HepG2 (cell line): ENCODE measurements around the gene ZNF618. TPM values are rescaled to one million over a fixed set of nuclear protein-coding genes. Genes with fewer than 3 reads are reported as not detected.

Experiments
- ATF7 ChIP-seq, 2 experiments: fragments of 450-650 bp in 1 of 2; sonication (generic) in 1 of 2; formaldehyde crosslinking in 1 of 2; IDR thresholded peaks; 2 replicates each; pipeline versions ENCODE4 v1.4.0 to v1.6.1; 2016 to 2020; ENCODE audit warnings: antibody characterized with exemption in 1 of 2, mild to moderate bottlenecking in 1 of 2, missing genetic modification reagents in 1 of 2
- FOXK2 ChIP-seq: fragments of 450-650 bp; IDR thresholded peaks from 2 replicates; pipeline ENCODE4 v1.6.1; 2016
- HOXA5 ChIP-seq: sonication (generic); formaldehyde crosslinking; IDR thresholded peaks from 2 replicates; pipeline ENCODE4 v1.4.0; 2020; ENCODE audit warnings: missing genetic modification reagents
- KDM1A ChIP-seq: IDR thresholded peaks from 2 replicates; pipeline ENCODE4 v1.6.1; 2016; ENCODE audit warnings: missing compliant biosample characterization
- KLF9 ChIP-seq: IDR thresholded peaks from 2 replicates; pipeline ENCODE4 v1.6.1; 2016; ENCODE audit warnings: low read depth
- NAIF1 ChIP-seq: sonication (generic); formaldehyde crosslinking; IDR thresholded peaks from 2 replicates; pipeline ENCODE4 v1.5.0; 2020; ENCODE audit warnings: mild to moderate bottlenecking, missing genetic modification reagents, borderline replicate concordance
- NRL ChIP-seq: sonication (generic); formaldehyde crosslinking; IDR thresholded peaks from 2 replicates; pipeline ENCODE4 v1.5.0; 2020; ENCODE audit warnings: missing genetic modification reagents, mild to moderate bottlenecking, moderate library complexity, borderline replicate concordance
- ONECUT2 ChIP-seq: sonication (generic); formaldehyde crosslinking; IDR thresholded peaks from 2 replicates; pipeline ENCODE4 v1.4.0; 2020; ENCODE audit warnings: missing genetic modification reagents
- PAF1 ChIP-seq: IDR thresholded peaks from 2 replicates; pipeline ENCODE4 v1.6.1; 2016; ENCODE audit warnings: missing genetic modification reagents, missing compliant biosample characterization
- POLR2A ChIP-seq, 2 experiments: IDR thresholded peaks; 2 replicates each; pipeline ENCODE4 v1.6.1; 2011; ENCODE audit warnings: low read depth in 2 of 2, low read length in 2 of 2, mild to moderate bottlenecking in 1 of 2, moderate library complexity in 1 of 2; ENCODE audit not compliant: insufficient read depth in 1 of 2
- RAD21 ChIP-seq: fragments of 450-650 bp; formaldehyde crosslinking; IDR thresholded peaks from 2 replicates; pipeline ENCODE4 v1.5.0; 2020; ENCODE audit warnings: mild to moderate bottlenecking
- RAD51 ChIP-seq: fragments of 450-650 bp; IDR thresholded peaks from 2 replicates; pipeline ENCODE4 v1.6.1; 2016; ENCODE audit warnings: borderline replicate concordance
- RNF2 ChIP-seq: fragments of 450-650 bp; conservative IDR thresholded peaks from 2 replicates; pipeline ENCODE4 v1.6.1; 2016; ENCODE audit warnings: low read depth
- SETDB1 ChIP-seq: sonication (generic); formaldehyde crosslinking; IDR thresholded peaks from 2 replicates; pipeline ENCODE4 v1.5.1; 2020; ENCODE audit warnings: missing genetic modification reagents, mild to moderate bottlenecking, borderline replicate concordance
- SIN3B ChIP-seq: fragments of 150-350 bp; IDR thresholded peaks from 2 replicates; pipeline ENCODE4 v1.6.1; 2014; ENCODE audit warnings: low read length
- SNRNP70 ChIP-seq: fragments of 200-400 bp; formaldehyde crosslinking; IDR thresholded peaks from 2 replicates; pipeline ENCODE4 v1.6.1; 2017; ENCODE audit warnings: mild to moderate bottlenecking, low read depth, low read length, moderate library complexity
- SOX13 ChIP-seq, 3 experiments: fragments of 450-650 bp in 1 of 3; sonication (generic) in 1 of 3; formaldehyde crosslinking in 1 of 3; IDR thresholded peaks in 2 of 3; conservative IDR thresholded peaks in 1 of 3; 2 replicates each; pipeline versions ENCODE4 v1.5.0 to v1.6.1; 2016 to 2020; ENCODE audit warnings: antibody characterized with exemption in 1 of 3, mild to moderate bottlenecking in 1 of 3, missing compliant biosample characterization in 1 of 3, missing genetic modification reagents in 1 of 3, moderate library complexity in 1 of 3
- THRA ChIP-seq: sonication (generic); formaldehyde crosslinking; IDR thresholded peaks from 2 replicates; pipeline ENCODE4 v1.4.0; 2020; ENCODE audit warnings: missing genetic modification reagents, borderline replicate concordance
- U2AF1 ChIP-seq: fragments of 200-400 bp; formaldehyde crosslinking; optimal IDR thresholded peaks from 2 replicates; pipeline ENCODE3; 2017; ENCODE audit warnings: mild to moderate bottlenecking, low read depth, low read length
- ZBTB42 ChIP-seq: sonication (generic); formaldehyde crosslinking; IDR thresholded peaks from 2 replicates; pipeline ENCODE4 v1.5.0; 2020; ENCODE audit warnings: mild to moderate bottlenecking, missing genetic modification reagents
- ZIK1 ChIP-seq: sonication (generic); formaldehyde crosslinking; IDR thresholded peaks from 2 replicates; pipeline ENCODE4 v1.5.0; 2020; ENCODE audit warnings: mild to moderate bottlenecking, low read depth, missing genetic modification reagents, borderline replicate concordance
- ZMYM2 ChIP-seq: sonication (generic); formaldehyde crosslinking; IDR thresholded peaks from 2 replicates; pipeline ENCODE4 v1.8.0; 2022; ENCODE audit warnings: mild to moderate bottlenecking, missing genetic modification reagents
- ZNF350 ChIP-seq: sonication (generic); formaldehyde crosslinking; IDR thresholded peaks from 2 replicates; pipeline ENCODE4 v1.4.0; 2020; ENCODE audit warnings: mild to moderate bottlenecking, low read depth, missing genetic modification reagents, borderline replicate concordance
- ZNF557 ChIP-seq: sonication (generic); formaldehyde crosslinking; IDR thresholded peaks from 2 replicates; pipeline ENCODE4 v1.4.0; 2020; ENCODE audit warnings: missing genetic modification reagents
- ZNF768 ChIP-seq: sonication (generic); formaldehyde crosslinking; IDR thresholded peaks from 2 replicates; pipeline ENCODE4 v1.4.0; 2020; ENCODE audit warnings: missing genetic modification reagents
- ZSCAN29 ChIP-seq: sonication (generic); formaldehyde crosslinking; conservative IDR thresholded peaks from 2 replicates; pipeline ENCODE4 v1.4.0; 2020; ENCODE audit warnings: mild to moderate bottlenecking, missing genetic modification reagents
- polyA plus RNA-seq, 8 experiments: library from polyadenylated mRNA; depleted of rRNA in 3 of 8; stranded (reverse) in 7 of 8; unstranded in 1 of 8; fragments of >200 nt; fragmentation: Illumina TruSeq in 4 of 8; extraction: Trizol in 4 of 8; gene quantifications; 2 replicates each; pipeline versions ENCODE4 v1.2.1 to v1.2.3, GENCODE V29; 2011 to 2016; ENCODE audit warnings: low read depth in 4 of 8, missing spikeins in 1 of 8, mixed read lengths in 1 of 8; ENCODE audit not compliant: insufficient read depth in 1 of 8
- total RNA-seq, 5 experiments: library from RNA; depleted of rRNA; stranded (reverse); fragments of >200 nt; fragmentation: Illumina TruSeq; extraction: Trizol; gene quantifications; 2 replicates each; pipeline ENCODE4 v1.2.3, GENCODE V29; 2016; ENCODE audit warnings: low read depth in 1 of 5
- TF ChIP-seq, protein P1 (sequence below): sonication (generic); formaldehyde crosslinking; IDR thresholded peaks from 2 replicates; pipeline ENCODE4 v1.8.1; 2023; ENCODE audit warnings: mild to moderate bottlenecking, inconsistent platforms, moderate library complexity, missing genetic modification reagents, borderline replicate concordance
- TF ChIP-seq, protein P2 (sequence below): sonication (generic); formaldehyde crosslinking; IDR thresholded peaks from 2 replicates; pipeline ENCODE4 v1.5.0; 2020; ENCODE audit warnings: missing genetic modification reagents

The ZNF618 gene
- total and polyA plus RNA-seq, 2 of the 13 experiments (the other 11 are each of a cell fraction or from before 2014, with no cell fraction given): 0.07 TPM

DNA sequence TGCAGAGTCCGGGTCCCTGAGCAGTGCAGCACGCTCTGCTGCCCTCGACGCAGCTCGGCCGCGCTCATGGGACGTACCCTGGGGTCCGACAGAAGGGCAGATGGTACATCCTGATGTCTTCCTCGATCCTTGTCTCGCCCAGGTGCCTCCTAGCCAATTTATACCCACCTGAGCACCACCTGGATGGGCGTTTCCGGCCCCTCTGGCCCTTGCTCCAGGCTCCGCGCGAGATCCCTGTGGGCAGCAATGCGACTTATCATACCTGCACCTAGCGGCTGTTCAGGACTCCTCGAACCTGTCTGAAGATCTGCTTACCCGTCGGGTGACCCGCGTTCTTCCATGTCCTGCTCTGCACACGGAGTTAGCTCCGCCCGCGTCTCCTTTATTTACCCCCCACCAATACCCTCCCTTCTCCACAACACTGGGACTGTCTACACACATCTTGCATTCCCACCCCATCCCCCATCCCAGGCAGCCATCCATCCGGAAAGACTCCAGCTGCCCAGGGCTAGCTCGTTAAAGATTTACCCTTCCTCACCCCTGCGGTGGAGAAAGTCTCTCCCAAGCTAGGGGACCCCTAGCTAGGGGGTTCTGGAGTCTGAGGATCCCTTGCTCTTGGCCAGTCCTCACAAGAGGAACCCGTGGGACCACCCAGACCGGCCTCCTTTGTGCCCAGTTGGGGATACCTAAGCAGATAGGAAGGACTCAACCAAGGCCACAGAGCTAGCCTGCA, 223.0 kb downstream of the ZNF618 start, which contains the start of gene KIF12 (continued):
- TF ChIP-seq, protein P1, sequence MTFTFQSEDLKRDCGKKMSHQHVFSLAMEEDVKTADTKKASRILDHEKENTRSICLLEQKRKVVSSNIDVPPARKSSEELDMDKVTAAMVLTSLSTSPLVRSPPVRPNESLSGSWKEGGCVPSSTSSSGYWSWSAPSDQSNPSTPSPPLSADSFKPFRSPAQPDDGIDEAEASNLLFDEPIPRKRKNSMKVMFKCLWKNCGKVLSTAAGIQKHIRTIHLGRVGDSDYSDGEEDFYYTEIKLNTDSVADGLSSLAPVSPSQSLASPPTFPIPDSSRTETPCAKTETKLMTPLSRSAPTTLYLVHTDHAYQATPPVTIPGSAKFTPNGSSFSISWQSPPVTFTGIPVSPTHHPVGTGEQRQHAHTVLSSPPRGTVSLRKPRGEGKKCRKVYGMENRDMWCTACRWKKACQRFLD (CRISPR knock-in tag): no peak
- no peak for TF ChIP-seq ZIK1 (CRISPR knock-in tag)
- peak; percentile 40; the same call in 1 of the 2 replicates for TF ChIP-seq THRA (CRISPR knock-in tag)
- TF ChIP-seq ZNF557: no peak
- TF ChIP-seq SIN3B: no peak
- TF ChIP-seq NRL (CRISPR knock-in tag): peak; percentile 46; the same call in 1 of the 2 replicates
- peak; percentile 38; the same call in 1 of the 2 replicates for TF ChIP-seq ZNF350 (CRISPR knock-in tag)
- no peak for TF ChIP-seq ZNF768 (CRISPR knock-in tag)
- TF ChIP-seq SETDB1 (CRISPR knock-in tag): no peak
- no peak for TF ChIP-seq RAD21 (CRISPR knock-in tag)
- TF ChIP-seq ZSCAN29 (CRISPR knock-in tag): peak; percentile 98
- no peak for TF ChIP-seq KDM1A (CRISPR knock-in tag)
- no peak for TF ChIP-seq SOX13 (IDR thresholded peaks at IDR 0.05)
- TF ChIP-seq SOX13 (CRISPR knock-in tag; conservative IDR thresholded peaks at IDR 0.05 in 1 of 2, IDR thresholded peaks at IDR 0.05 in 1 of 2): peak in 1 of 2 experiments; percentile 53; a peak in 2 of 4 replicates
- no peak for TF ChIP-seq FOXK2
- no peak for TF ChIP-seq SNRNP70
- TF ChIP-seq, protein P2, sequence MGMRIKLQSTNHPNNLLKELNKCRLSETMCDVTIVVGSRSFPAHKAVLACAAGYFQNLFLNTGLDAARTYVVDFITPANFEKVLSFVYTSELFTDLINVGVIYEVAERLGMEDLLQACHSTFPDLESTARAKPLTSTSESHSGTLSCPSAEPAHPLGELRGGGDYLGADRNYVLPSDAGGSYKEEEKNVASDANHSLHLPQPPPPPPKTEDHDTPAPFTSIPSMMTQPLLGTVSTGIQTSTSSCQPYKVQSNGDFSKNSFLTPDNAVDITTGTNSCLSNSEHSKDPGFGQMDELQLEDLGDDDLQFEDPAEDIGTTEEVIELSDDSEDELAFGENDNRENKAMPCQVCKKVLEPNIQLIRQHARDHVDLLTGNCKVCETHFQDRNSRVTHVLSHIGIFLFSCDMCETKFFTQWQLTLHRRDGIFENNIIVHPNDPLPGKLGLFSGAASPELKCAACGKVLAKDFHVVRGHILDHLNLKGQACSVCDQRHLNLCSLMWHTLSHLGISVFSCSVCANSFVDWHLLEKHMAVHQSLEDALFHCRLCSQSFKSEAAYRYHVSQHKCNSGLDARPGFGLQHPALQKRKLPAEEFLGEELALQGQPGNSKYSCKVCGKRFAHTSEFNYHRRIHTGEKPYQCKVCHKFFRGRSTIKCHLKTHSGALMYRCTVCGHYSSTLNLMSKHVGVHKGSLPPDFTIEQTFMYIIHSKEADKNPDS (CRISPR knock-in tag): no peak
- no peak for TF ChIP-seq U2AF1
- no peak for TF ChIP-seq POLR2A (IDR thresholded peaks at IDR 0.05; ENCODE audit: insufficient read depth in 1 of 2, low read depth in 2 of 2, low read length in 2 of 2)
- no peak for TF ChIP-seq ONECUT2 (CRISPR knock-in tag)
- no peak for TF ChIP-seq RNF2
- no peak for TF ChIP-seq ZBTB42 (CRISPR knock-in tag)
- TF ChIP-seq HOXA5: no peak
- no peak for TF ChIP-seq ATF7 (IDR thresholded peaks at IDR 0.05)
- TF ChIP-seq ATF7 (CRISPR knock-in tag; IDR thresholded peaks at IDR 0.05): no peak
- no peak for TF ChIP-seq KLF9 (CRISPR knock-in tag)
- 0 out of 2 replicates have a peak, but pooled peaks have one; percentile 57 for TF ChIP-seq ZMYM2 (CRISPR knock-in tag)
- TF ChIP-seq NAIF1 (CRISPR knock-in tag): no peak
- no peak for TF ChIP-seq RAD51
- no peak for TF ChIP-seq PAF1 (CRISPR knock-in tag)
